GM21737 (cell line): ENCODE data around the gene APBB1.

Source experiments
- ATAC-seq: cut with Tn5 transposase; IDR thresholded peaks from one replicate; pipeline ENCODE4 v1.9.1; 2021; ENCODE audit warnings: mild to moderate bottlenecking, moderate library complexity; ENCODE audit not compliant: unreplicated experiment

Gene APBB1

DNA sequence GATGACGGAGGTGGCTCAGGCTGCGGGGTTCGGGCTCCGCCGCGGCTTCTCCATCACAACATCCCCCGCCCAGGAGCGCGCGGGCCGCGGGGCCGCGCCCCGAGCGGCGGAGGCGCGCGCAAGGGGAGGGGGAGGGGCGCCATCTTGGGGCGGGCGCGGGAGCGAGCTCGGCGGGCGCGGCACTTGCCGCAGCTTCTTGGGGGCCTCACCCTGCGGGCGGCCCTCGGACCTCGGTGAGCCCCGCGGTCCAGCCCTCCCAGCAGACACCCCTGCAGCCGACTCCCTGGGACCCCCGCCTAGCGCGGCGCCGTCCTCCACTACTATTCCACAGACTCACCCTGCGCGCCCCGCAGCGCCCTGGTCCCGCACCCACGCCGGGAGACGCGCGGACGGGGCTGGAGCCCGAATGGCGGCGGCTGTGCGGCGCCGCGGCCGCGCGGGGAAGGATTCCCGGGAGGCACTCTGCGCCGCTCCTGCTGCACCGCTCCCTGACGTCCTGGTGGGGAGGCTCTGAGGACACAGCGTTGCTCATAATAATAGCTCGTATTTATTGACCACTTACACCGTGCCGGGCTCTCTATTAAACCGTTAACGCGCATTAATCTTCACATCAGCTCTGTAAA is at the start of gene APBB1:
Gene APBB1, minus strand, starts transcription at position 86 of the 623 bp plus-strand sequence. CDS start 7,747 bp downstream, outside the sequence.
- no peak for ATAC-seq

DNA sequence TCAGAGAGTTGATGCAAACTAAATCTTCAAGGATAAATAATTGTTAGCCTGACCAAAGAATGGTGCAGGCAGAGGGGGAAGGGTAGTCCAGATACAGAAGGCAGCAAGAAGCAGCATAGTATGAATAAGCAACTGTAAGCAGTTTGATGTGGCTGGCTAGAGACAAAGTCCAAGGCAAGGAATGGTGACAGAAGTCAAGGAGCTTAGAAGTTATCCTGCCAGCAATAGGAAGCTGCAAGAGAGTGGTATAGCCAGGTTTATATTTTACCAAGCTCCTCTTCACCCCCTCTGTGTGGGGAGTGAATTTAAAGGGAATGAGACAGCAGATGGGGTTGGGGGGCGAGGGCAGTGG is 40.2 kb upstream of the APBB1 start:
- ATAC-seq, result no peak

DNA sequence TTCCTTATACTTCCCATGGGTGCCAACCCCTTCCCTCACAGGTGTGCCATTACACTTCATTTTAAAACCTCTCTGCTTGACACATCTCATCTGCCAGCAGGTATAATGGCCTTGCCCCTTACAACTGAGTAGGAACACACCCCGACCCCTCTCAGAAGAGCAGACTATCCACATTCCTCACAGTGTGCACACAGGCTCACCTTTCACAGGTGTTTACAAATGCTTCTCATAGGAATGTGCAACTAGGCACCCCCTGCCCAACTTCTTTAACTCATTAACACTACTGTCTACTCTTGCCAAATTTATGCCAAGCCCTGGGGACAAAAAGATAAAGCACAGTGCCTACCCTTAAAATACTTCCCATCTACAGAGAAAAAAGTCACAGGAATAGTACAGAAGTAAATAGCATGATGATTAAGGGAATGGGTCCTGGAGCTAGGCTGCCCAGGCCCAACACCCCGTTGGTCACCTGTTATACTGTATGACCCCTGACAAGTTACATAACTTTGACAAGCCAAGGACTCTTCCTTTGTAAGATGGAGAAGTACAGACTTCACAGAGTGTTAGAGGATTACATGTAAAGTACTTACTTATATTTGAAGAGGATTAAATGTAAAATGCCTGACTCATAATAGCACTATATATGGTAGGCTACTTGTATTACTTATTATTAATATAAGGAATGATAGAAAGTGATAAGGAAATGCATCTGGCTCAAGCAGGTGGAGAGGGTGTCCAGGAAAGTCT is 39.6 kb upstream of the APBB1 start:
- ATAC-seq, result no peak

DNA sequence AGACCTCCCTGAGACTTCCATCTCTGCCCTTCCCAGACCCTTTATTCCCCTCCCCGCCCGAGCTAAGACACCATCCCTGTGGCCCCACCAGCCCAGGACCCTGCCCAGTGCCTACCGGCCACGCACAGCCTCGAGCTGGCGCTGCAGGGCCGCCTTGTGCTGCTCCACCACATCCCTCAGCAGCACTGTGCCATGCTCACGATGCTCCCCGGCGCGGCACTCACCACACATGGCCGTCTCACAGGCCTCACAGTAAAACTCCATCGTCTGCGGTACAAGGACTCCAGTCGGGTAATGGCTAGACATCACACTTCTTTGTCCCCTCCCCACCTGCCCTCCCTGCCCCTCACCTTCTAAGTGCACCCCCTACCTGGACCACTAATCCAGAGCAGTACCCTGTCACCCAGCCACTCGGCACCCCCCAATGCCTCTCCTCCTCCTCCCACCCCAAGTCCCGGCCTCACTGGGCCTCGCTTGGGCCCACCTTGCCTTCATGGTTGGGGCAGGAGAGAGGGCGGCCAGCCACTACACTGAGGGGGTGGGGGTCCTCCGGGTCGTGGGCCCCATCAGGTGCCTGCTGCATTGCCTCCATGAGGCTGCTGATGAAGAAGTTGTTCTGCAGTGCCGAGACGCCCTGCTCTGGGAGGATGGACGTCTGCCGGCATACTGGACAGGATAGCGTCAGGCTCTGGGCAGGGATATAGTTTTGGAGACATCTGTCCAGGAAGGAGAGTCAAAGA is 38.9 kb upstream of the APBB1 start:
- no peak for ATAC-seq

DNA sequence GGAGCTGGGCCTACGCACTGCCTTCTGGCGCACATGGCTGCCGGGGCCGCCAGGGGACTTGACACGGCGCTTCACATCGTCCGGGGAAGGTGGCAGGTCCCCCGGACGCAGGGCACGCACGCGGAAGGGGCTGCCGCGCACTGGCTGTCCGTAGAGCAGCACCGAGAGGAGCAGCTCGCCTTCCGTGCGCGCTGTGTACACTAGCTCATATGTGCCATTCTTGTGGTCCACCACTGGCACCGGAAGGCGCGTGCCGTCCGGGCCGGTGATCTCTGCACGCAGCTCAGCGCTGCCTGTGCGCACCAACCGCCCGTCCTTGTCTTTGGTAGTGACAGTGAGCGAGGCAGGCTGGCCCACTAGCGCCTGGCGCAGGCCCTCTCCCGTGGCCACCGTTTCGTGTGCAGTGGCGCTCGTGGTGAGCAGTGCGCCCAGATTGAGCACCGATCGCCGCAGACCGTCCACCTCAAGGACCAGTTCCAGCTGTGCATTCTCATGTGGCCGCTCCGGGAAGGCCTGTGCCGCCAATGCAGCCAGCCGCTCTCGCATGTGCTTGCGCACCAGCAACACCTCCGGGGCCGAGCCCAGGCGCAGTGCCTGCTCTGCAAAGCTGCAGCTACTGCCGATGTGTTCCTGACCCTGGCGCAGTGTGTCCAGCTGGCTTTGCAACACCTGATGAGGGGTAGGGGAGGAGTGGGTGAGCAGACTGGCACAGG is 37.6 kb upstream of the APBB1 start:
- ATAC-seq, result no peak

DNA sequence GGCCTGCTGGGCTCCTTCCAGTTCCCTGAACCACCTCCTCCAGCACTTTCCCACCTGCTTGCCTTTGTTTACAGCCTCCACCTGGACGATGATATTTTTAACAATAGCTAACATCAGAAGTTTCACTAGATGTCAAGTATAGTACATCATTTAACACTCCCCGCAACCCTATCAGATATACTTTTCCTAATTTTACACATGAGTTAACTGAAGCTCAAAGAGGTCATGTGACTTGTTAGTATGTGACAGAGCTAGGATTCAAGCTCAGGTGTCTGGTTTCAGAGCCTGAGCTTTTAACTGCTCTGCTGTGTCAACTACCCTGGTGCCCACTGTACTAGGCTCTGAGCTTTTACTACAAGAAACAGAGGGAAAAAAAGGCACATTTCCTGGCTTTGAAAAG is 36.2 kb upstream of the APBB1 start:
- ATAC-seq, result no peak

DNA sequence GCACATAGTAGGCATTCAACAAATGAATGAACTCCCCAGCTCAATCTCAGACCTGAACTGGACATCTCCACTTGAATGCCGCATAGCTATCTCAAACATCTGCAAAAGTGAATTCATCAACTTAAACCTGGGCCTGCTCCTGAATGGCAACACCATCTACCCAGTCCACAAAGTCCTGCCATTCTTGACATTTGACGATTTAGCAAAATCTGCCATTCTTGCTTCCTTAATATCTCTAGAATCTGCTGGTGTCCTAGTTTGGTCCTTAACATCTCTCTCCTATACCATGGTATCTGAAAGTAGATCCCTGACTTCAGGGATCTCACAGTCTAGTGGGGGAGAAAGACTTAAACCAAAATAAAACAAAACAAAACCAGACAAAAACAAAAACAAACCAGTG is 34.3 kb upstream of the APBB1 start:
- no peak for ATAC-seq

DNA sequence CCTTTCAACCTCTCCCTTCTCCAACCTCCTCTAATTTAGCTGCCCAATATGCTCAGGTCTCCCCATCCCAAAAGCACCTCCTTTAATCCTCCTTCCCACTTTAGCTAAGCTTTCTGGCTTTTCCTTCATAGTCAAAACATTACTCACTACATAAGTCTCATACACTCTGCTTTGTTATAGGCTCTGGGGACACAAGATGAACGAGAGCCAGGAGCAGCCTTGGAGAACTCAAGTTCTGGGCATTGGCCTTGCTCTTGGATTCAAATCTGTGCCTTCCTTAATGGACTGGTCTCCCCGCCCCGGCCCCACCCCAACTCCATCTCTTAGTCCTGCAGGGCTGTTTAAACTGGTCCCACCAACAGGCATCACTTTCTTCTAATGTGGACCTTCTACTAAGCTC is 33.3 kb upstream of the APBB1 start:
- ATAC-seq, result no peak

DNA sequence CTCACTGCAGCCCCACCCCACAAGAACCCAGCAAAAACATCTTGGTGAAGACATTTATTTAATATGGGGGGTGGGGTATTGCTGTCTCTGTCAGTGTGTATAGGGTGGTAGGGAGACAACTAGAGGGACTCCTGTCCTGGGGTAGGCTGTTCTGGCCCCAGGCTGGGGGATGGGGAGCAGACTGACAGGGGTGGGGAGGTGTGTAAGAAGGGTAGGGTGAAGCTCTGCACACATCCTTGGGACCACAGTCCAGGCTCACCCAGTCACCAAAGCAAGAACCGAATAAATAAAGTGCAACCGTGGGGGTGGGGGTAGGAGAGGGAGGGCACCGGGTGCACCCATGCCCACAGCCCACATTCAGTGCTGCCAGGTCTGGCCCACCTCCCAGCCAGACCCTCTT is 29.7 kb upstream of the APBB1 start:
- no peak for ATAC-seq

DNA sequence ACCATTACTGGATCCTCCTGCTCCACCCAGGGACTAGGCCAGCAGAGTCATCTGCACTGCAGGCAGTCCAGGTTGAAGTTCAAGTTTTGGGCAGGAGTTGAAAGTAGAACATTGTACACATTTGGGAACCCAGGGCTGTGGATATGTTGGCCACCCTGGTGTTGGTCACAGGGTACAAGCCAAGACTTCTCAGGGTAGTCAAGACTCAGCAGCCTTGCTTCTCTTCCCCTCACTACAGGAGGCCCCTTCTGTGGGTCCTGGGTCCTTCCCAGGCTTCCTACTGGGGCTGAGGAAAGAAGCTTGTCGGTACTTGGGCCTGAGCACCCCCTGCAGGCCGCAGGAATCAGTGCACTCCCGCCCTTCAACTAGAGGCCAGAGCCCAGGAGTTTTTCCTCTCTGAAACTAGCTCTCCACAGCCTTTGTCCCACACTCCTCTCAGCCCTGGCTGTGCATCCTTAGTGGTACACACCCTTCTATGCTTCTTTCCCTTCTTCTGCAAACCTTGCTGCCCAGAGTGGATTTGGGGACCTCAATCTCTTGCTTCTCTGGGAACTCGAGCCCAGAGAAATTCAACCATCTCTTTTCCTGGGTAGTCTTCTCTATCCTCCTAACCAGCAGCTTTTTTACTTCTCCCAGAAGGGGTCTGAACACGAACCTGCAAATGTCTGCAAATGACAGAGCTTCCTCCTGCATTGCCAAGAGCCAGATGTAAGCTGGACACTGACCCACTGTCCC is 24.5 kb upstream of the APBB1 start:
- peak; percentile 61 for ATAC-seq

DNA sequence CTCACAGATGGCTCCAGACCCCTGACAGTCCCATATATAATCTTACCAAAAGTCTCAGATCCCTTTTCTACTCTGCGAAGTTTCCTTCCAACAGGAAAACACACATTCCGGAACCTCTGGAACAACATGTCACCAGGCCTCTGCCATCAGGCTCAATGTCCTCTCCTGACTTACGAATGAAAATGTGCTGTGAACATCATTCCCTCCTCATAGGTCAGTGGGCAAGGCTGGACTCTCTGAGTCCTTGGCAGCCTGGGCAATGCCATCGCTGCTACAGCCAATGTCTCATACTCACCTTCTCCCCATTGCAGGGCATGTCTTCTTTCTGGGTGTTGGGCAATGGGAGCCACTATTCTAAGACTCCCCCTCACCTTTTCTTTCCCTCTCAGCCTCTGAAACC is 23.5 kb upstream of the APBB1 start:
- ATAC-seq, result no peak

DNA sequence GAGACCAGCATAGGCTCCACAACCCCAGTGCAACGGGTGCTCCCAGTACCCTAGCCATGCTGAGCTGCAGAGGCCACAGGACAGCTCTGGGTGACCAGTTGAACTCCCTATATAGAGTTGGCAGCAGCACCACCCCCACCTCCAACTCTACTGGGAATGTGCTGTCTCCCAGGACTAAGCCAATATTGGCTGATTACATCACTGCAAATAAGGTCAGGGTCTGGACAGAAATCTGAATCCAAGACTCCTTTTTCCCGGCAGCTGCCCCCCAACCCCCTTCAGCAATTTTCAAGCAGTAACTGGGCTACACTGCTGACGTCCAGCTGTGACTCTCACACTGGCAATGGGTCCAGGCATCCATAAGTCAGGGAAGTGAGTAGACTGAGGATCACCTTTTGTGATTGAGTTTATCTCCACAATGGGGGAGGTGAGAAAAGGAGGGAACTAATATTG is 22.0 kb upstream of the APBB1 start, which contains the start of gene HPX:
Gene HPX, minus strand, starts transcription at position 82 of the 453 bp plus-strand sequence. Its CDS starts 24 bp downstream, at position 58.
- ATAC-seq, result no peak

DNA sequence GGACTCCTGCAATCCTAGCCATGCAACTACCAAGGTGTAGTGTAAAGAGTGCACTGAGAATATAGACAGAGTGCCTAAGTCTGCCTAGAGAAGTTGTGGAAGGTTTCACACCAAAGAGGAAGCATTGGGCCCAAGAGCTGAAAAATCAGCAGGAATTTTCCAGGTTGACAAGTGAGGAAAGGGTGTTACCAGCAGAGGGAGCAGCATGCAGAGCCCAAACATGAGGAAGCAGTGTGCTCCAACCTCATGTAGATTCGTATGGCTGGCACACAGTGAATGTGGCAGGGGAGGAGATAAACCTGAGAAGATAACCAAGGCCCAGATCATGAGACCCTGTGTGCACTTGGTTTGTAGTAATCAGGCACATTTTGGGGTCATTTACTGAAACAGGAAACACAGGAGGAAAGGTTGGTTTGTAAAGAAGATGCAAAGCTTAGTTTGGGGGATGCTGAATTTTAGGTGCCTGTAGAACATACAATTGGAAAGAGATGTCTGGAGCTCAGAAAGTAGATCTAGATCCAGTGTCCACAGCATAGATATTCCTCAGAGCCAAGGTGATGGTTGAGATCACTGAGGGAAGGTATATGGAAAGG is 20.2 kb upstream of the APBB1 start:
- ATAC-seq, result no peak

DNA sequence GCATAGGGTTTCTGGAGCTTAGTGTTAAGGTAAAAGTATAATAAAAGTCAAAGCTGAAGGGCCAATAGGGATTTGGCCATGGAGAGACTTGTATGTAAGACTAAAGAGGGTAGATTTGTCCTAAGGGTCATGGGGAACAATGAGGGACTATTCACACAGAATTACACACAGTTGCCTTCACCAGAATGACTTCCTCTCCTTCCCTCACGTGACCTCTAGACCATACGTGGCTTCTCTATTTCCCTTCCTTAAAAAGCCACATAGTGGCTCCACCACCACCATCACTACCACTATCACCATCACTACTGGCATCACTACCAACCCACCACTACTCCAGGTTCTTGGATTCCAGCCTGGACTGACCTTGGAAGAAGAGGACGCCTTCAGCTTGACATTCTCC is 19.1 kb upstream of the APBB1 start:
- ATAC-seq, result no peak

DNA sequence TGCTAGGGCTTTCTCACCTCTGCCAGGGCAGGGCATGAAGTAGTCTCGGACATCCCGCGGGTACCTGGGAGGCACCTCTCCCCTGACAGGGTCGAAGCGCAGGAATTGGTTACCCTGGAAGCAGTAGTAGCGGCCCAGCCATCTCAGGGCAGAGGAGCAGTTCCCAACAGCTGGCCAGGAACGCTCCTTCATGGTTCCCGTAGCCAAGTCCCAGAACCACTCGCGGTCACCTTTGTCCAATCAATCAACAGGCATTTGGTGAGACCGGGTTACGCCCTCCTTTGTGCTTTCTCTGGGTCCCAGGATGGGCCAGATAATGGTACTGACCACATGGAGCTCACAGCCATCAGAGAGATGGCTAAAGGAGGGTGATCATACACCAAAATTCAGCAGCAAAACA is 18.5 kb upstream of the APBB1 start:
- no peak for ATAC-seq

DNA sequence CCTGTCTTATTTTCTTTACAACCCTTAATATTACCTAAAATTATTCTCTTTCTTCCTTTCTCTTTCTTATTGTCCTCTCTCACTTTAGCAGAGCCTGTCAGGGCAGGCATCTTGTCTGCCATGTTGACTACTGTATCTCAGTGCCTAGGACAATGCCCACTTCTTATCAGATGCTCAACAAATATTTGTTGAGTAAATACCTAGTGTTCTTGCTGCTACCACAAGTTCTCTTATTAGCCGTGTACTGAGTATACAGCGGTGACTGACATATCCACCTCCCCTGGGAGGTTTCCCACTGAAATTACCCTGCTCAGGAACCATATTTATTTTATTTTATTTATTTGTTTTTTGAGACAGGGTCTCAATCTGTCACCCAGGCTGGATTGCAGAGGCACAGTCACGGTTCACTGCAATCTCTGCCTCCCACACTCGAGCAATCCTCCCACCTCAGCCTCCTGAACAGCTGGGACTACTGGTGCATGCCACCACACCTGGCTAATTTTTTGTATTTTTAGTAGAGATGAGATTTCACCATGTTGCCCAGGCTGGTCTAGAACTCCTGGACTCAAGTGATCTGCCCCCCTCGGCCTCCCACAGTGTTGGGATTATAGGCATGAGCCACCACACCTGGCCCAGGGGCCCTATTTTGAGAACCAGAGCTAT is 15.2 kb upstream of the APBB1 start:
- no peak for ATAC-seq

DNA sequence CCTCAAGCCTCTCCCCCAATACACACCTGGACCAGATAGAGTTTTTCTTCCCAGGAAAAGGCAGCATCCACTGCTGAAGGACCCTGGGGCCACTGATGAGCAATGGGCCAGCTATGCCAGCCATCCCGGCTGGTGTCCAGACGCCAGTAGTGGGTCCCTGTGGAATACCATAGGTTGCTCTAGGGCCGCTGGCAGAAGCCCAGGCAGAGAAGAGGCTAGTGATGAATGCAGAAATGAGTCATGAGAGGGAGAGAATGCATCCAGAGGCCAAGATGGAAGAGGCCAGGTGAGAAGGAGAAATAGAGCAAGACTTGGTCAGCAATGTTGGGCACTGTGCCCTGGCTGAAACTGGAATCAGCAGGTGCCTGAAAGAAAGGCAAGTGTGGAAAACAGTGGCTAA is 13.0 kb upstream of the APBB1 start:
- ATAC-seq, result no peak

DNA sequence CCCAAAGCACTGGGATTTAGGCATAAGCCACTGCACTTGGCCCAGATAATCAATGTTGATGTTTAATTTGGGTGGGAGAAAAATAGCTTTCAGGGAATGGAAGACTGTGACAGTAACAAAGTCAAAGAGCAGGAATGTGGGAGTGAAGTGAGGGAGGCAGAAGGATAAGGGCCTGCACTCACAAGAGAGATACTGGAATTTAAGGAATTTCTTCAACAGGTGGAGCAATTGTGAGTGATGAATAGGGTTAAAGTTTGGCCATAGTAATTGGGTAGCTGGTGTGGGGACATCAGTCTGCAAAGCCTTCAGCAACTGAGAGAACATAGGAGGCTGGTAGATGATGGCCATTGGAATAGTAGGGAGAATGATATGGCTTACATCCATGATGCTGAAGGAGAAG is 8.6 kb upstream of the APBB1 start:
- no peak for ATAC-seq

DNA sequence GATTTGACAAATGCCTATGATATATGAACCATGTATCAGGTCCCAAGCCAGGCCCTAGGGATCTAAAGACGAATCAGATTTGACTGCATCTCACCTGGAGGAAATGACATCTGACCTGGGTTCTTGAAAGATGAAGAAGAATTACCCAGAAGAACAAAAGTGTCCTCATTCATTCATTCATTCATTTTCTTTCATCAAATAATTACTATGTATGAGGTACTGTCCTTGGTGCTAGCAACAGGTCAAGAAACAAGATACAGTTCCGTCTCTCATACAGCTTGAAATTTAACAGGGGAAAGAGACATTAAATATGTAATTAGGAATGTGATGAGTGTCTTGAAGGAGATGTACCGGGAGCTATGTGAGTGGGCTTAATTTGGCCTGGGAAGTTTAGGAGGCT is 1.8 kb upstream of the APBB1 start:
- ATAC-seq, result no peak

DNA sequence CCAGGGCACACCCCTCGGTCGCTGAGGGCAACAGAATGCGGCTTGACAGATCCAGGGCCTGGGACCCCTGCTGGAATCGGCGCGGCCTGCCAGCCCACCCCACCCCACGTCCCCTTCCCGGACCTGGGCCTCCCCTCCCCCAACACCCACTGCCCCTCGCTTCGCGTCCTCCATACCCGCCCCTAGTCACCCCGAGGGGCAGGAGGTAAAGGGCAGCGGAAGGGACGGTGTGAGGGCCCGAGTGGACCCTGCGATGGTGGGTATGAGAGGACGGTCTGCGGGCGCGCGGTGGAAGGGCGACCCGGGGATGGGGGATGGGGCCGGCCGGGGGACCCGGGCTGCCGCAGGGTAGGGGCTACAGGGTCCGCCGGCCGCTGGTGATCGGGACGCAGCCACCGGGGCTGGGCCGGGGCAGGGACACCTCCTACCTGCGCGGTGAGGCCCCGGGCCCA is 311 bp downstream of the APBB1 start:
- no peak for ATAC-seq
